ENCODE results near the gene RAB13.

DNA sequence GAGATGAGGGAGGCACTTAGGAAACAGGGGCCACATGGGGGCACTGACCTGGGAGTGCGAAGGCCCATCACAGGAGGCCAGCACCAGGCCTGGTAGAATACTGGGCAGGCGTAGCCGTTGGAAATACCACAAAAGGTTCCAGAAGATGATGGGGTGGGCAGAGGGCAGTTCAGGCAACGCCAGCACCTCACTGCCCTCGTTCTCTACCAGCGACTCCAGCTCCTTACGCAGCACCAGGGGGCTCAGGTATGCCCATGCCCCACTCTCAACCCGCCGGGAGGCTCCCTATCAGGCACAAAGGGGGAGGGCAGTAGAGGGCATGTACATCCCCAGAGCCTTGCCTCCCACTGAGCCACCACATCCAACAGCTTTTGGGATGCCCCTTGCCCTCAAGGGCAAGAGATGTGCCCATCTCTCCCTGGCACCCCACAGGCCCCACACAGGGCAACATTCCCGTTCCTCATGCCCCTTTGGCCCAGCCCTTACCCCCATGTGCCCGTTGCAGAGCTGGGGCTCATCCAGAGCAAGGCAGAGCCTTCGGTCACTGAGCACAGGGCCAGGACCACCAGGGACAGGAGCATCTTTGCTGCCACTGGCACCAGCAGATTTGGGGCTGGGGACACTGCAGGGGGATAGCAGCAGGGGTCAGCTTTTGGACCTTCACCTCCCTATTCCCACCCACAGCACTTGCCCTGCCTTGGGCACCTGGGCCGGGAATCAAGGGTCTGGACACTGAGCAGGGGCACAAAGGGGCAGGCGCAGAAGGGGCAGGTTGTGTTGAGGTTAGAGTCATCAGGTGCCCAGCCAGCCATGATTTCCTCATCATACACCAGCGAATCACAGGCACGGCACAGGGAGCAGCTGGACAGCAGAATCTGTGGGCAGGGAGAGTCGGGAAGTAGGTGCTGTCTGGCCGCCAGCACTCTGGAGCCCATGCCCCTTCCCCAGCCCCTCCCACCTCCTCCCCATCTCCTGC, 53.7 kb downstream of the RAB13 start:
- TF ChIP-seq, protein P1, sequence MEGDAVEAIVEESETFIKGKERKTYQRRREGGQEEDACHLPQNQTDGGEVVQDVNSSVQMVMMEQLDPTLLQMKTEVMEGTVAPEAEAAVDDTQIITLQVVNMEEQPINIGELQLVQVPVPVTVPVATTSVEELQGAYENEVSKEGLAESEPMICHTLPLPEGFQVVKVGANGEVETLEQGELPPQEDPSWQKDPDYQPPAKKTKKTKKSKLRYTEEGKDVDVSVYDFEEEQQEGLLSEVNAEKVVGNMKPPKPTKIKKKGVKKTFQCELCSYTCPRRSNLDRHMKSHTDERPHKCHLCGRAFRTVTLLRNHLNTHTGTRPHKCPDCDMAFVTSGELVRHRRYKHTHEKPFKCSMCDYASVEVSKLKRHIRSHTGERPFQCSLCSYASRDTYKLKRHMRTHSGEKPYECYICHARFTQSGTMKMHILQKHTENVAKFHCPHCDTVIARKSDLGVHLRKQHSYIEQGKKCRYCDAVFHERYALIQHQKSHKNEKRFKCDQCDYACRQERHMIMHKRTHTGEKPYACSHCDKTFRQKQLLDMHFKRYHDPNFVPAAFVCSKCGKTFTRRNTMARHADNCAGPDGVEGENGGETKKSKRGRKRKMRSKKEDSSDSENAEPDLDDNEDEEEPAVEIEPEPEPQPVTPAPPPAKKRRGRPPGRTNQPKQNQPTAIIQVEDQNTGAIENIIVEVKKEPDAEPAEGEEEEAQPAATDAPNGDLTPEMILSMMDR (IDR thresholded peaks at IDR 0.05; ENCODE audit: extremely low read depth in 1 of 2, insufficient read depth in 1 of 2, low read depth in 1 of 2, low read length in 2 of 2), result no peak
- no peak for TF ChIP-seq EZH2 (IDR thresholded peaks at IDR 0.05; ENCODE audit: borderline replicate concordance, low read depth, low read length, severe bottlenecking)
- no peak for TF ChIP-seq POLR2A (IDR thresholded peaks at IDR 0.05; ENCODE audit: low read depth, low read length)
- no peak for TF ChIP-seq MYC (IDR thresholded peaks at IDR 0.05; ENCODE audit: low read depth, low read length)
- no peak for TF ChIP-seq FOS (IDR thresholded peaks at IDR 0.05; ENCODE audit: borderline replicate concordance, insufficient read depth, low read length)
- TF ChIP-seq POLR2AphosphoS5 (IDR thresholded peaks at IDR 0.05; ENCODE audit: insufficient read depth, low read depth, low read length), result no peak
